Neural progenitor cell (in vitro differentiated cells): ENCODE data around the gene FNIP1.

Experiments
- CTCF ChIP-seq: fragments of 200-600 bp; sonication (generic); IDR thresholded peaks from 2 replicates; pipeline ENCODE4 v1.5.1; 2017; ENCODE audit warnings: antibody characterized with exemption, mild to moderate bottlenecking
- EZH2 ChIP-seq: fragments of 200-600 bp; sonication (generic); IDR thresholded peaks from 2 replicates; pipeline ENCODE4 v1.6.1; 2017; ENCODE audit warnings: antibody characterized with exemption, mild to moderate bottlenecking, moderate library complexity
- EZH2phosphoT487 ChIP-seq: fragments of 200-600 bp; sonication (generic); IDR thresholded peaks from 2 replicates; pipeline ENCODE4 v1.6.1; 2017; ENCODE audit warnings: antibody characterized with exemption

DNA sequence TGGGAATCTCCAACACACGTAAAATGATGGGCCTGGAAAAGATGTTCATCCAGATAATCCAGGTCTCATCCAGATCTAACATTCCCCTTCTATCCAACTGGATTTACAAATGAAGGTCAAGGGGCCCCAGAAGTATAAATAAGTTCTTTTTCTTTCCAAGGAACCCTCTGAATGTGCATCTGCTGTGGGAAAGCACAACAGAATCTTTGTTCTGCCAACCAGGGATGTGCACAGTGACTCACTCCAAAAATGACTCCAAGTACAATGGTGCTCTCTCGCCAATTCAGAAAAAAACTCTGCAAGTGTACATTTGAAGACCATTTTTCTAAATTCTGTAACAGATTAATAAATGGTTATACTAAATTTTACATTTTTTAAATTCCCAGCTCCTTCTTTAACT is 174.2 kb downstream of the FNIP1 start:
- TF ChIP-seq EZH2phosphoT487, result no peak
- no peak for TF ChIP-seq CTCF
- no peak for TF ChIP-seq EZH2
